Mammary epithelial cell (primary cell): ENCODE data around the gene LRRC17.

Experiments used
- EZH2 ChIP-seq: IDR thresholded peaks from 2 replicates; pipeline ENCODE4 v1.6.1; 2012; ENCODE audit warnings: low read length, inconsistent platforms, borderline replicate concordance
- TF ChIP-seq, protein P1 (sequence below), 2 donors: IDR thresholded peaks in 1 of 2; conservative IDR thresholded peaks in 1 of 2; 2 replicates each; pipeline ENCODE4 v1.5.1; 2011 to 2012; ENCODE audit warnings: inconsistent platforms in 2 of 2, low read length in 2 of 2, mild to moderate bottlenecking in 2 of 2, control low read depth in 1 of 2, low read depth in 1 of 2; ENCODE audit not compliant: insufficient read depth in 1 of 2; ENCODE audit errors: extremely low read depth in 1 of 2

DNA sequence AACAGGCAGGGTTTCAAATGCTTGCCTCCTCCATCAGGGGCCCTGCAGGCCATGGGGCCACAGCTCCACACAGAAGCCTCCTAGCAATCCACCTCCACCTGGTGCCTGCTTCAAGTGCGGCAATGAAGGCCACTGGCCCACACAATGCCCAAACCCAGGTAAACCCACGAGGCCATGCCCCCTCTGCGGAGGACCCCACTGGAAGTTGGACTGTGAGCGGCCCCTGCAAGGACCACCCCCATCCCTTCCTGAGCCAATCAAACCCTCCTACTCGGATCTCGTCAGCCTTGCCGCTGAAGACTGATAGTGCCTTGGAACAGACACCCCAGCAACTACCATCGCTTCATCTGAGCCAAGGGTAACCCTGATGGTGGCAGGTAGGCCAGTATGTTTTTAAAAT lies 63.1 kb downstream of the LRRC17 start:
- TF ChIP-seq, protein P1, sequence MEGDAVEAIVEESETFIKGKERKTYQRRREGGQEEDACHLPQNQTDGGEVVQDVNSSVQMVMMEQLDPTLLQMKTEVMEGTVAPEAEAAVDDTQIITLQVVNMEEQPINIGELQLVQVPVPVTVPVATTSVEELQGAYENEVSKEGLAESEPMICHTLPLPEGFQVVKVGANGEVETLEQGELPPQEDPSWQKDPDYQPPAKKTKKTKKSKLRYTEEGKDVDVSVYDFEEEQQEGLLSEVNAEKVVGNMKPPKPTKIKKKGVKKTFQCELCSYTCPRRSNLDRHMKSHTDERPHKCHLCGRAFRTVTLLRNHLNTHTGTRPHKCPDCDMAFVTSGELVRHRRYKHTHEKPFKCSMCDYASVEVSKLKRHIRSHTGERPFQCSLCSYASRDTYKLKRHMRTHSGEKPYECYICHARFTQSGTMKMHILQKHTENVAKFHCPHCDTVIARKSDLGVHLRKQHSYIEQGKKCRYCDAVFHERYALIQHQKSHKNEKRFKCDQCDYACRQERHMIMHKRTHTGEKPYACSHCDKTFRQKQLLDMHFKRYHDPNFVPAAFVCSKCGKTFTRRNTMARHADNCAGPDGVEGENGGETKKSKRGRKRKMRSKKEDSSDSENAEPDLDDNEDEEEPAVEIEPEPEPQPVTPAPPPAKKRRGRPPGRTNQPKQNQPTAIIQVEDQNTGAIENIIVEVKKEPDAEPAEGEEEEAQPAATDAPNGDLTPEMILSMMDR (conservative IDR thresholded peaks at IDR 0.05 in 1 of 2, IDR thresholded peaks at IDR 0.05 in 1 of 2; ENCODE audit: extremely low read depth in 1 of 2, insufficient read depth in 1 of 2, low read depth in 1 of 2, low read length in 2 of 2) = no peak
- no peak for TF ChIP-seq EZH2
